Upper lobe of left lung (tissue), 6 donors: ENCODE data around the gene MRPL11. TPM values are rescaled to one million over a fixed set of nuclear protein-coding genes. Genes with fewer than 3 reads are reported as not detected.

Experiments used
- ATAC-seq, 2 donors: fragments of 200-7000 bp; cut with Tn5 transposase; one replicate each; pipeline ENCODE4 v1.9.1; 2022; ENCODE audit warnings: mild to moderate bottlenecking in 2 of 2, moderate library complexity in 2 of 2; ENCODE audit not compliant: low FRiP score in 2 of 2
- DNase-seq, 2 donors: peaks; one replicate each; pipeline ENCODE4 v3.0.0-alpha.2; 2019 to 2020
- H3K27ac ChIP-seq, 4 donors: fragments of 200-600 bp; sonication (generic); one replicate each; pipeline ENCODE4 v1.5.1; 2016 to 2019
- H3K27me3 ChIP-seq, 4 donors: fragments of 200-600 bp; sonication (generic); one replicate each; pipeline ENCODE4 v1.5.1; 2017 to 2019
- H3K36me3 ChIP-seq, 4 donors: fragments of 200-600 bp; sonication (generic); one replicate each; pipeline ENCODE4 v1.5.1; 2016 to 2019
- H3K4me1 ChIP-seq, 4 donors: fragments of 200-600 bp; sonication (generic); one replicate each; pipeline ENCODE4 v1.5.1; 2018 to 2019
- H3K4me3 ChIP-seq, 4 donors: fragments of 200-600 bp; sonication (generic); one replicate each; pipeline ENCODE4 v1.5.1; 2017 to 2019; ENCODE audit warnings: mild to moderate bottlenecking in 2 of 4, moderate library complexity in 1 of 4
- H3K9me3 ChIP-seq, 4 donors: fragments of 200-600 bp; sonication (generic); one replicate each; pipeline ENCODE4 v1.5.1; 2018 to 2019
- EP300 ChIP-seq, 4 donors: sonication (generic); formaldehyde crosslinking; IDR thresholded peaks; one replicate each; pipeline ENCODE4 v1.5.1; 2017; ENCODE audit warnings: antibody characterized with exemption in 4 of 4, control low read depth in 2 of 4
- POLR2A ChIP-seq, 4 donors: fragments of 450-650 bp; IDR thresholded peaks; one replicate each; pipeline ENCODE4 v1.5.1; 2016 to 2017; ENCODE audit warnings: antibody characterized with exemption in 4 of 4, mild to moderate bottlenecking in 2 of 4
- POLR2AphosphoS5 ChIP-seq, 2 donors: sonication (generic); formaldehyde crosslinking; IDR thresholded peaks; one replicate each; pipeline ENCODE4 v1.5.1; 2017; ENCODE audit warnings: antibody characterized with exemption in 2 of 2
- WGBS, 2 donors: methylation state at CpG; one replicate each; pipeline ENCODE4 v1.1.5; 2017 to 2018; 5-methylcytosine and 5-hydroxymethylcytosine counted together
- total RNA-seq, 6 donors: library from RNA; depleted of rRNA in 4 of 6; stranded (reverse); fragments of >200 nt in 4 of 6; gene quantifications; one replicate each; pipeline versions ENCODE4 v1.1.0 to v1.2.1, GENCODE V29; 2016 to 2021
- TF ChIP-seq, protein P1 (sequence below), 6 experiments: fragments of 450-650 bp in 4 of 6; fragments of 200-600 bp in 2 of 6; sonication (generic) in 2 of 6; IDR thresholded peaks; one replicate each; pipeline ENCODE4 v1.5.1; 2016 to 2019; ENCODE audit warnings: antibody characterized with exemption in 6 of 6
- donor health status: DM: no; HTN: no; CAD: no; lungs with moderate emphysema.
- donor health status: DM: no; HTN: yes; CAD: no; lungs with severe emphysema.

Gene MRPL11
- total RNA-seq, 6 donors from 2014 or later: 25.3 to 44.8 (median 33.0) TPM

GRCh38 chr11:66412110-66412509, 26.5 kb downstream of the MRPL11 start:
- WGBS, 2 donors: 69 to 70% methylated on average over 6 to 7 of the region's 7 CpGs
- peaks cover 5 to 10% (median 8%) of the 10 kb centered on the region in 4 donors for H3K4me1 ChIP-seq
- no peak overlapping the region for H3K4me3 ChIP-seq
- TF ChIP-seq POLR2A (IDR thresholded peaks at IDR 0.05): no peak
- H3K9me3 ChIP-seq: no peaks in the 10 kb centered on the region
- DNase-seq (peak in 1 of 2 donors; percentile 68), ATAC-seq (no peak)
- H3K36me3 ChIP-seq: no peaks in the 10 kb centered on the region
- peaks cover 0 to 7% (median 2%) of the 10 kb centered on the region in 4 donors for H3K27me3 ChIP-seq
- no peak overlapping the region for H3K27ac ChIP-seq

- DNase-seq: no peak
- no peak overlapping the region for H3K27ac ChIP-seq
- WGBS, 2 donors: 58 to 77% methylated on average over 3 to 4 of the region's 4 CpGs
- H3K27me3 ChIP-seq: peaks cover 0 to 7% (median 2%) of the 10 kb centered on the region in 4 donors
- H3K36me3 ChIP-seq: no peaks in the 10 kb centered on the region
- H3K9me3 ChIP-seq: no peaks in the 10 kb centered on the region
- no peak overlapping the region for H3K4me3 ChIP-seq
- no peak for ATAC-seq
- H3K4me1 ChIP-seq: peaks cover 5 to 10% (median 8%) of the 10 kb centered on the region in 4 donors
- TF ChIP-seq POLR2AphosphoS5 (IDR thresholded peaks at IDR 0.05) (no peak), EP300 (IDR thresholded peaks at IDR 0.05) (no peak), POLR2A (IDR thresholded peaks at IDR 0.05) (no peak)
- TF ChIP-seq, protein P1, sequence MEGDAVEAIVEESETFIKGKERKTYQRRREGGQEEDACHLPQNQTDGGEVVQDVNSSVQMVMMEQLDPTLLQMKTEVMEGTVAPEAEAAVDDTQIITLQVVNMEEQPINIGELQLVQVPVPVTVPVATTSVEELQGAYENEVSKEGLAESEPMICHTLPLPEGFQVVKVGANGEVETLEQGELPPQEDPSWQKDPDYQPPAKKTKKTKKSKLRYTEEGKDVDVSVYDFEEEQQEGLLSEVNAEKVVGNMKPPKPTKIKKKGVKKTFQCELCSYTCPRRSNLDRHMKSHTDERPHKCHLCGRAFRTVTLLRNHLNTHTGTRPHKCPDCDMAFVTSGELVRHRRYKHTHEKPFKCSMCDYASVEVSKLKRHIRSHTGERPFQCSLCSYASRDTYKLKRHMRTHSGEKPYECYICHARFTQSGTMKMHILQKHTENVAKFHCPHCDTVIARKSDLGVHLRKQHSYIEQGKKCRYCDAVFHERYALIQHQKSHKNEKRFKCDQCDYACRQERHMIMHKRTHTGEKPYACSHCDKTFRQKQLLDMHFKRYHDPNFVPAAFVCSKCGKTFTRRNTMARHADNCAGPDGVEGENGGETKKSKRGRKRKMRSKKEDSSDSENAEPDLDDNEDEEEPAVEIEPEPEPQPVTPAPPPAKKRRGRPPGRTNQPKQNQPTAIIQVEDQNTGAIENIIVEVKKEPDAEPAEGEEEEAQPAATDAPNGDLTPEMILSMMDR (IDR thresholded peaks at IDR 0.05): no peak
Observed at GRCh38 chr11:66411323-66411722, 27.3 kb downstream of the MRPL11 start.

DNA sequence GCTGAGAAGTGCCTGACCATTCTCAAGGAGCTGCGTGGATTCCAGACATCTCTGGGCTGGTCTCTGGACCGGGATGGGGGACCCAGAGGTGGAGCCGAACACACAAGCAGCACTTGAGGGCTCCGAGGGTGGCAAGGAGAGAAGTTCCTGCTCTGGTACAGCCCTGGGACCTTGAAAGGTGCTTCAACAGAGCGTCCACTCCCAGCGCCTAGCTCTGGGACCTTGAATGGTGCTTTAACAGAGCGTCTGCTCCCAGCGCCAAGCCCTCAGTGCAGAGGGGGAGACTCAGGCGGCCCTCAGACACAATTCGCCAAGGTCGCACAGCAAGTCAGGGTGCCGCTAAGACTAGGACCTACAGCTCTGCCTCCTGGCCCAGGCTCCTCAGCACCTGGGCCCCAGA, 28.5 kb downstream of the MRPL11 start:
- H3K27me3 ChIP-seq: peaks cover 0 to 7% (median 2%) of the 10 kb centered on the region in 4 donors
- DNase-seq (no peak), ATAC-seq (no peak)
- no peak for TF ChIP-seq POLR2AphosphoS5 (IDR thresholded peaks at IDR 0.05)
- no peak for TF ChIP-seq POLR2A (IDR thresholded peaks at IDR 0.05)
- TF ChIP-seq, protein P1 (IDR thresholded peaks at IDR 0.05): no peak
- no peak for TF ChIP-seq EP300 (IDR thresholded peaks at IDR 0.05)
- peaks cover 5 to 10% (median 8%) of the 10 kb centered on the region in 4 donors for H3K4me1 ChIP-seq
- H3K27ac ChIP-seq: no peak overlapping the region
- H3K4me3 ChIP-seq: no peak overlapping the region
- 73 to 100% methylated on average over 1 to 12 of the region's 12 CpGs for WGBS, 2 donors
- no peaks in the 10 kb centered on the region for H3K9me3 ChIP-seq
- H3K36me3 ChIP-seq: no peaks in the 10 kb centered on the region

GRCh38 chr11:66409226-66409625, 29.4 kb downstream of the MRPL11 start:
- DNase-seq: no peak
- Histone ChIP-seq H3K9me3 (no peaks in the 10 kb centered on the region), H3K4me1 (peaks cover 5 to 10% (median 8%) of the 10 kb centered on the region in 4 donors), H3K27ac (no peak overlapping the region), H3K27me3 (peaks cover 0 to 7% (median 2%) of the 10 kb centered on the region in 4 donors), H3K4me3 (peak overlapping the region in 3 of 4 donors; percentile 33 to 40 (median 39)), H3K36me3 (no peaks in the 10 kb centered on the region)
- no peak for TF ChIP-seq POLR2AphosphoS5 (IDR thresholded peaks at IDR 0.05)
- 32% methylated on average over 8 of the region's 15 CpGs; no CpG with 5 or more reads in 1 of the 2 donors for WGBS, 2 donors
- ATAC-seq: no peak

- no peaks in the 10 kb centered on the region for H3K9me3 ChIP-seq
- no peaks in the 10 kb centered on the region for H3K36me3 ChIP-seq
- ATAC-seq: peak; percentile 90 to 97
- H3K27ac ChIP-seq: no peak overlapping the region
- peak; percentile 89 to 99 for DNase-seq
- WGBS, 2 donors: 1 to 8% methylated on average over 2 to 57 of the region's 63 CpGs
- H3K27me3 ChIP-seq: peaks cover 0 to 7% (median 2%) of the 10 kb centered on the region in 4 donors
- no peak for TF ChIP-seq POLR2AphosphoS5 (IDR thresholded peaks at IDR 0.05)
- TF ChIP-seq POLR2A (IDR thresholded peaks at IDR 0.05): no peak
- TF ChIP-seq, protein P1 (IDR thresholded peaks at IDR 0.05): peak; percentile 95 to 99 (median 98)
- peak overlapping the region in 3 of 4 donors; percentile 33 to 40 (median 39) for H3K4me3 ChIP-seq
- peaks cover 5 to 10% (median 8%) of the 10 kb centered on the region in 4 donors for H3K4me1 ChIP-seq
Observed at GRCh38 chr11:66408488-66409214, 30.0 kb downstream of the MRPL11 start.
